Activated CD8-positive, alpha-beta memory T cell treated with anti-CD3 and anti-CD28 coated beads for 48 hours (primary cell): ENCODE data around the gene CHD5.

Experiments
- DNase-seq, 3 experiments: peaks; one replicate each; pipeline ENCODE4 v3.0.0-alpha.2; 2020; ENCODE audit warnings: low read depth in 2 of 3, low spot score in 2 of 3

The CHD5 gene

DNA sequence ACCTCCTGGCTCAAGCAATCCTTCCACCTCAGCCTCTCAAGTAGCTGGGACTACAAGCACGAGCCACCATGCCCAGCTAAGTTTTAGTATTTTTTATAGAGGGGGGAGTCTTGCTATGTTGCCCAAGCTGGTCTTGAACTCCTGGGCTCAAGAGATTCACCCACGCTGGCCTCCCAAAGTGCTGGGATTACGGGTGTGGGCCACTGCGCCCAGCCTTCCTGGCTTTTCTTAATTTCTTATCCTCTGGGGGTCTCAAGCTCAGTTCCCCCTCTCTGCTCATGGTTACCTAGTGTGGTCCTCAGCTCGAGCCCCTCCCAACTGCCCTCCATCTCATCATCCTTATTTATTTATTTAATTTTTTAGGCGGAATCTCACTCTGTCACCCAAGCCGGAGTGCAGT is 22.1 kb upstream of the CHD5 start:
- no peak for DNase-seq

DNA sequence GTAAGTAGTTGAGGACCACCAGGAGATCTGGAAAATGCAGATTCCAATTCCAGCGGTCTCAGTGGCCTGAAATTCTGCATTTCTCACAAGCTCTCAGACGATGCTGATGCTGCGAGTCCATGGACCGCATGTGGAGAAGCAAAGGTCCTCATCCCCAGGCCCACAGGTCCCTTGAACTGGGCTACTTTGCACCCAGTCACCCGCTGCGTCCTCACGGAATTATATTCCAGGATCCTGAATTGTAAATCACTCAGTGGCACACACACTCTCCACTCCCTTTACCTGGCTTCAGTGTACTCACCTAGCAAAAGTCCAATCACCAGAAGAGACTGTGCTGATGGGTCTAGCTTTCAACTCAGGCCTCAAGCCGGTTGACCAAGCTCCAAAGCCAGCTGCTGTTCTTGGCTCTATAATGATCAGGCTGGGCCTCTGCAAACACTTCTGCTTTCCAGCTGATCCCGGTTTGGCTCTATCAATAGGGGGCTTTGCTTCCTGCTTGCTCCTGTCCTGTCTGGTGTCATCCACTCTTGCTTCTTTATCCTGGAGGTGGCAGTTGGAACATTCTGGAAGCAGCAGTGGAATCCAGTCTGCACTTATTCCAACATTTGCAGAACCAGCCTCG is 20.2 kb upstream of the CHD5 start:
- DNase-seq: no peak

DNA sequence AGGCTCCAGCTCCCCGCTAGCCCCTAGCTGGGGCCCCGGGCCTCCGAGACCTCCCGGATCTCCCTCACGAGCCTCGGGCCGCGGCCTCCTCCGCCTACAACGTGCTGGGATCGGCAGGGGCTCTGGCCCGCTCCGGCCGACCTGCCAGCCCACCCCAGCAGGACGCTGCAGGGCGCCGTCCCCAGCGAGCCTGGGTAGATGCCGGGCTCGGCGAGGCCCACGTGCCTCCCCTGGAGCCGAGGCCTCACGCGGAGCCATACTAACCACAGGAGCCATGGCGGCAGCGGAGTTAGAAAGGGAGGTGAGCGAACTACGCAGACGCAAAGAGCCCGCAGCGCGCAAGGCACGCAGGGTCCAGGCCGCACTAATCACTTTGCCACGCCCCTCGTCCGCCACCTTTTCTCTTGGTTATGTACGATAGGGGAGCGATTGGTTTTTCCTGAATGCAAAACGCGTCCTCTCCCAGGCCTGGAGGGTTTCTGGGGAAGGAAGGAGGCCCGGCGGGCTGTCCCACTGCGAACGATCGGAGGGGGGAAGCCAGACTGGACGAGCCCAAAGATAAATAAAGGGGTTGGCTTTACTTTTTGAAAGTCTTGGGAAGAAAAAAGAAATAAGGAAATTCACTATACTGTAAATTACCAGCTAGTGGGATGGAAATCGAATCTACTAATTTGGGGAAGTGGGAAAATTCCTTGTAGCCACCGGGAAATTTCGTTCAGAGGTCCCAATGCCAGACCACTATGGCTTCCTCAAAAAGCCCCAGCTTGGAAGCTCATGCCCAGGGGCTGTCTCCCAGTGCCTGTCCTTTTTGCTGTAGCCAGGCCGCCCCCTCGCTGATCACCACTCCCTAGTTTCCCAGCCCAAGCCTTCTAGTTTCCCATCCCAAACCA is 19.4 kb upstream of the CHD5 start, which contains the start of gene RPL22:
RPL22 (minus strand) TSS at position 298 of the 890 bp plus-strand sequence; CDS start at position 276, 22 bp downstream.
- DNase-seq: peak; percentile 71 to 91 (median 84)

DNA sequence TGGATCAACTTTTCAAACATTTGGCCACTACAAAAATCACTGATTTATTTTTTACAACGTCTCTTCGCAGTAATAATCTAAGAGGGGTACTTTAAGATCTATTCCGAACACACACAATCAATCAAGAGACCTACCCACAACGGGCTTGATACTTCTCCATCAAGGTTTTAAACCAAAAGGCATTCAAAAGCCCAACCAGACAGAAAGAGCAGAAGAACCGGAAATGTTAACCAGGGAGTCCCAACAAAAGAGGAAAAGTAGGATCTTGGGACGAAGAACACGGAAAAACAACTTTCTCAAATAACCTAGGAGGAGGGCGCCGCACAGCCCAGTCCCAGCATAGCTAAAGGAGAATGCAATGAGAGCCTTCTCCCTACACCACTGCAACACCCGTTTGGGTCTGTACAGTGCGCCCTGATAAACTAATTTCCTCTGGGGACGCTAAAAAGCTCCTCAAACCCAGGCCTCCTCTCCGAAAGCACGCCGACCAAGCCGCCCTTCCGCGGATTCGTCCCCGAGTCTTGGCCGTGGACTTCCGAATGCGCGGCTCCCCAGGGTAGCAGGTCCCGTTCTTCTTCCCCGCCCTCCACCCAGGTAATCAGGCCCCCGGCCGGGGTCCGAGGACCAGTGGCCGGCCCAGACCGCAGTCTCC is 18.7 kb upstream of the CHD5 start:
- DNase-seq: no peak

DNA sequence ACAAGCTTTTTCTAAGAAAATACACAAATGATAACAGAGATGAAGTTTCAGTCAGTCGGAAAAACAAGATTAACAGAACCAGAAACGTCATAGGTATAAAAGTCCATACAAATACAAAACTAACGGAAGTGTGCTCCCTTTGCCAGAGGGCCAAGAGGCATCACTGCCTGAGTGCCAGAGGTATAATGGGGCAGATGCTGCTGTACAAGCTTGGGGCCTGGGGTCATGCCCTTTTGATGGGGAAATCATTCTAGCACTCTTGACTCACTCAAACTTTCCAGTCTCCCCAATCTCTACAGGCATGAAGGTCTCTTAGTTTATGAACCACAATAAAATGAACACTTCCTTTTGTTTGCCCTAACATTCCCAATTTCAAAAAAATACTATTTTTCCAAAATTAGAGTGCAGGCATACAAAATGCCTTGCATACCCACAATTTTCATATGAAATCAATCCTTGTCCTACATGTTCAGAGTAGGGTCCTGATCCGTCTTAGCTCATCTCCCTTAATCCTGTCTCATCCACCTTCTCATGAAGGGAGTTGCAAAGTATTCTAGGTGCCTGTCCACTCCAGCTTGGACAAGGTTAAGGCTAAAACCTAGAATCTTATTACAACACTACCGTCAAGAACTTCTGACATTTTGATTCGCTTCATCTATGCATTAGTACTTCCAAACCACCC is 17.8 kb upstream of the CHD5 start:
- no peak for DNase-seq

DNA sequence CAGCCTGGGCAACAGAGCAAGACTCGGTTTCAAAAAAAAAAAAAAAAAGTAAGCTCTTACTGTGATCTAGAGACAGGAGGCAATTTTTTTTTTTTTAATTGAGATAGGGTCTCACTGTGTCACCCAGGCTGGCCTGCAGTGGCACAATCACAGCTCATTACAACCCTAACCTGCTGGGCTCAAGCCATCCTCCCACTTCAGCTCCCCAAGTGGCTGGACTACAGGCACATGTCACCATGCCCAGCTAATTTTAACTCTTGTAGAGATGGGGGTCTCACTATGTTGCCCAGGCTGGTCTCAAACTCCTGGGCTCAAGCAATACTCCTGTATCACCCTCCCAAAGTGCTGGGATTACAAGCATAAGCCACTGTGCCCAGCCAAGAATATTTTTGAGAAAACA is 11.8 kb upstream of the CHD5 start:
- no peak for DNase-seq

DNA sequence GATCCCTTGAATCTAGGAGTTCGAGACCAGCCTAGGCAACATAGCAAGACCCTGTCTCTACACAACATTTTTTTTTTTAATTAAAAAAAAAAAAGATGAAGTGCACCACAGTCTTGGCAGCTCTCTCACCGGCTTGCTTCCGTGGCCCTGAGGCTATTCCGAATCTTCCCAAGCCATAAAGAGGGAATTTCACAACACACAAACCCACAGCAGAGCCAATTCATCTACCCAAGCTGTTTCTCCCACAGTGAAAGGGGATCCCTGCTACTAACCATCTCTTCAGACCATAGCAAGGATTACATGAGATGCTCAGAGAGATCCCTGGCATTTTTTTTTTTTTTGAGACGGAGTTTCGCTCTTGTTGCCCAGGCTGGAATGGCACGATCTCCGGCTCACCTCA is 8.3 kb upstream of the CHD5 start:
- DNase-seq: no peak

DNA sequence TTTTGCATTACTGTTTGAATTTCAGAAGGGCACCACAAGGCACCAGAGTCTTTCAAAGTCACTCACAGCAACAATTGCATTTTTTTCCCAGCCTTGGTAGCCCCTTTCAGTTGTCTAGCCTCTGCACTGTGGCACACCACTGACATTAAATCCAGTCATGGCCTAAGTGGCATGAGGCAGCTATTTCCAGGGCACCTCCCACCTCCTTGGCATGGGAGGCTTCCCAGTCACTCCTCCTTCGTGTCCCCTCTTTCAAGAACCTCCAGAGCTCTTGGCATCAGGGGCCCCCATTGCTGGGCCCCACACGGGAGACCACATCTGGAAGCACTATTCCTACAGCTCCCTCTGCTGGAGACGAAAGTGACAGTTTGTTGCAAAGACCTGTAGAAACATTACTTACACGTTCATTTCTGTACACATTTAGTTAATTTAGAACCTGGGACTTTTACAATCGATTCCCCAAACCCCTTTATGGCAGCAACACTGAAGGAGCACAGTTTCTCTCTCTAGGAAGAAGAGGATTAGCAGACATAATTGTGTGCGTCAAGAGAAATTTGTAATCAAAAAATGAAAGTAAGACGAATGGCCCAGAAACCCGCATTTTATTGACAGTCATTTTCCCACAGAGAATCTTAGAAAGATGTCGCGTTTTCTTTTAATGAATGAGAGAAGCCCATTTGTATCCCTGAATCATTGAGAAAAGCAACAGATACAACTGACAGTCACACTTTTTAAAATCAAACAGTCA is 5.7 kb upstream of the CHD5 start:
- no peak for DNase-seq

DNA sequence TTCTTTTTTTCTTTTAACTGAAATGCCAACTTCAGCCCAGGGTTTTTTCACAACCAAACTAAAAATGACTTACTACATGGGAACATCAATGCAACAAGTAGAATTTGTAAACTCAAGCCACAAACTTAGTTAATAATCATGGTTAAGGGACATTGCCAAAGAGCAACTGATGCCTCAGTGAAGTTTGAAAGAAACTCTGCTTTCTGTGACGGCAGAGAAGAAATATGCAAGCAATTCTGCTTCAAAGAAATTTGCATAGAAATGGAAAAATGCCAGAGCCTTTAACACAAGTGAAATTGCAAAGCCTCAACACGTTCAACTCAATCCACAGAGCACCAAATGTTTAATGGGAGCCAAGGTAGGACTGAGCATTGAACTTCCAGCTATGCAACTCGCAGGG is 5.0 kb upstream of the CHD5 start:
- DNase-seq: no peak

DNA sequence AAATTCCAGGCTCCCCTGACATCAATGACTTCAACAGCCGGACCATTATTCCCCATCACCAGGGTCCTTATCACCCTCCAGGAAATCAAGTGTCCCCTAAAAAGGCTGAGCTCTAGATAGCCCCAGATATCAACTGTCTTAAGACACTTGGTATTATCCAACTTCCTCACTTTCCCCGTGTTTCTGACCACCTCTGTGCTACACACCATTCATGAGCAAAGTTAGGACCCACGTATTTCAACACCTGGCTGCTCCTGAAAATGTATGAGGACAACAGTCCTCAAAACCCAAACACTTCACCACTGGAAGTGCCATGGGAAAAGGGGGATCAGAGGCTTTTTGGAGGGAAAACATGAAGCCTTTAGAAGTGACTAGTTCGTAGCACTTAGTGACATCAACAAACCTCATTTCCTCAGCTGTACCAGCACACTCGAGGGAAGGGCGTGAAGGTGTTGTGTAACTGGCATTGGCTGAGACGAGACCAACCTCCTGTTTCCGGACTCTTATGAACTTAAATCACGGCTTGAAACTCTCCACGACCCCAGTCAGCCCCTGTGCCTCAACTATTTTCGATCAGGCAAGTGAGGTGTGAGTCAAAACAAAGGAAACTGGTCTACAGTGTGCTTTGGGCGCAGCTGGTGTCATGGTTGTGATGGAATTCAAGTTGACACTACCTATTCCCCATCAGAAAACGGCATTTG is 4.1 kb upstream of the CHD5 start:
- DNase-seq: no peak

DNA sequence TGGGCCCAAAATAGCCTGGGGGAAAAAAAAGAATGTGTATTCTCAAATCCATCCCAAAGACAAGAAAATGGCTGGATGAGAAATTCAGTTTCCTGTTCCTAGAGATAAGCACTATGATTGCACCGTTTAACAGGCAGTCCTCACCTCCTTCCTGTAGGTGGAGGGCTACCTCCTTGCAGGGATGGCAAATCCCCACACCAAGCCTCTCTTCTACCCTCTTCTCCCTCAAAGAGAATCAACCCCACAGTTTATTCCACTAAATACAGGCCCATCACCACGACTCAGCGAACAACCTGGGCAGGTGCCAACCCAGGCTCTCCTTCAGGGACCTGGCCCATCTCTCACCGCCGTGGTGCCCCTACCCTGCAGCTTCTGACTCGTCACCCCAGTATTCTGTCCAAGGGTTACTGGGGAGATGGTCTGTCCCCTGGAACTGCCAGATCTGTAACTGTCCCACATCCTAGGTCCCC is 3.4 kb upstream of the CHD5 start:
- no peak for DNase-seq

DNA sequence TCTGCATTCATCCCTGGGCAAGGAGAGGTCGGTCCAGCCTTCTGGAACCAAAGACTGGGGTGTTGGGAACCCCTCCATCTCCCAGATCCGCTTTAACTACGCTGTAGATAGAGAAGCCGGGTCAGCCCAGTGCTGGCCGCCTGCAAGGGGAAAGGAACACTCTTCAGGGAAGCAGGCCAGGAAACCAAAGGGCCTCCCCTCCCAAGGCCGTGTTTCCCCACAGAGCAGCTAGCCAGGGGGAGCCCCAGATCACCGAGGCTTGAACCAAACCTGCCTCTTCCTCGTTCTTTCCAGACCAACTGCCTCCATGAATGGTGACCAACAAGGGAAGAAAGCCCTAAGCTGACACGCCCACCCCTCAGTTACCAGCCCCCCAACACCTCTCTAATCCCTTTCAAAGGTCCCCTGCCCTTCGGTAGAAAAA is 1.2 kb upstream of the CHD5 start:
- DNase-seq: no peak

DNA sequence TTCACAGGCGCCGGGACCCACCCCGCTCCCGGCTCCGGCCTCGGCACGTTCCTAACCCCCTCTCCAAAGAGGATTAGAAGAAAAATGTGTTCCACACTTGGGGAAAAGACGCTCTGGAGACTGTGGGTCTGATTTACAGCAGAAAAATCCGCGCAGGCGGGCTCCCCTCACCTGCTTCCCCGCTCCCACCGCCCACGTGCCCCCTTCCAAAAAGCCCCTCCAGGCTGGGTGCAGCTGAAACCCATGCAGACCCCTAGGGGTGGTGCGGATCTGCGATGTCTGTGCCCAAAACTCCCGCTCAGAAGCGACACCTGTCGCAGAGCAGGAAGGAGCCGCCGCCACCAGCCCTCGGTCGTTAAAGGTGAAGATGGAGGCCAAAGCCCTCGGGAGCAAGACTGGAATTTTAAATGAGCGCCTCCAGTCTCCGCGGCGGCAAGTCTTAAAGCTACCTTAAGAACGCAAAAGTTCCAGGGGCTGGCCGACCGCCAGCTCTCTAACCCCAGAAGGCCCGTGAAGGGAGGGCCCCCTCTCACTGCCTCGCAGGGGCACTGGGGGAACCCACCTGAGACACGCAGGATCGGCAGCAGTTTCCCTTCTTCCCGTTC is 688 bp upstream of the CHD5 start:
- DNase-seq: no peak

DNA sequence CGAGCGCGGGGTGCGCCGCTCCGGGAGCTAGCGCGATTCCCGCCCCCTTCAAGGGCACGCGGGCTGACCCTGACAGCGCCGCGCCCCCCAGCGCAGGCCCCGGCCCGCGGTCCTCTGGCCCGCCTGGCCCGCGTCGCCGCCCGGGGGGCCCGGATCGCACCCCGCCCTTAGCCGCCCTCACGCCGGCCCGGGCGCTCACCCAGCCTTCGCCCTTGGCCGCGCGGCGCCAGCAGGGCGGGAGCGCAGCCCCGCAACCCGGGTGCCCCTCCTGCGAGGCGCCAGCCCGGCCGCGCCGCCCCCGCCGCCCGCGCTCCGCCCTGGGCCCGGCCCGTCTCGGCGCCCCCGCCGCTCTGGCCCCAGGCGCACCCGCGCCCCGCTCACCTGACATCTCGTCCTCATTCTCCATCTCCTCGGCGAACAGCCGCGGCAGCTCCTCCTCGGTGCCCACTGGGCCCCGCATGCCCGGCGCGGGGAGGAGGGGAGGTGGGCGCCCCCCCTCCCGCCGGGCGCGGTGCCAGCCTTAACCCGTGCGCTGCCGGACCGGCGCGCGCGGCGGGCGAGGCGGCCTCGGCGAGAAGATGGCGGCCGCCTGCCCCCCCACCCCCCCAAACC is 451 bp downstream of the CHD5 start:
- no peak for DNase-seq

DNA sequence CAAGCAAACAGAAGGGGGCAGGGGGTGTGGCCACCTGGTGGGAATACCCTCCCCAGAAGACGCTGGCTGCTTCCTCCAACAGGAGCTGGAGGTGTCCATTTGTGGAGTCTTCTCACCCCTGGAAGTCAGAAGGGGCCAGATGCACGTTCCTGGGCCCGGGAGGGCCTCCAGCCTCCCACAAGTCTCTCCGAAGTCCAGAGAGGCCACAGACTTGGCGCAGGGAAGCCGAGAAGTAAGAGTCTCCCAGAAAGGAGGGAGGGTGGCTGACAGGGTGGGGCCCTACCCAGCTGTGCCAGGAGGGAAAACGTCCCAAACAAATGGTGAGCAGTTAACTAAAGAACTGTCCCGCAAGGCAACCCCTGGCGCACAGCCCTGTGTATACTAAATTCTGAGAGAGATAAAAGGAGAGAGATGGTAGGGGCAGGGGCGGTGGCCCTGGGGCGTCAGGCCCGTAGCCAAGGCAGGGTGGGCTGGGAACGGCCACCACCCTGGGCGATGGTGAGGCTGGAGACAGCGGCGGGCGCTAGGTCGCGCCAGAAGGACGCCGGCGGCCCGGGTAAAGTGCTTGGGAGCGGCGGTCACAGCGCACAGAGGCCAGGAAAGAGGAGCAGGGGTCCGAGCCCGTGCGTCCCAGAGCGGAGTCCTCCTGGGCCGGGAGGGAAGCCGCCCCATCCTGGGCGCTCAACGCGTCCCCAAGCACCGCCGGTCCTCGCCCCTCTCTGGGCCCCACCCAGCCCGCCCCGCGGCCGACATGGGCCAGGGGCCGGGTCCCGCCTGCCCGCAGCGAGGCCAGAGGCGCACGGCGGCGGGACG is 1.2 kb downstream of the CHD5 start:
- DNase-seq: no peak

DNA sequence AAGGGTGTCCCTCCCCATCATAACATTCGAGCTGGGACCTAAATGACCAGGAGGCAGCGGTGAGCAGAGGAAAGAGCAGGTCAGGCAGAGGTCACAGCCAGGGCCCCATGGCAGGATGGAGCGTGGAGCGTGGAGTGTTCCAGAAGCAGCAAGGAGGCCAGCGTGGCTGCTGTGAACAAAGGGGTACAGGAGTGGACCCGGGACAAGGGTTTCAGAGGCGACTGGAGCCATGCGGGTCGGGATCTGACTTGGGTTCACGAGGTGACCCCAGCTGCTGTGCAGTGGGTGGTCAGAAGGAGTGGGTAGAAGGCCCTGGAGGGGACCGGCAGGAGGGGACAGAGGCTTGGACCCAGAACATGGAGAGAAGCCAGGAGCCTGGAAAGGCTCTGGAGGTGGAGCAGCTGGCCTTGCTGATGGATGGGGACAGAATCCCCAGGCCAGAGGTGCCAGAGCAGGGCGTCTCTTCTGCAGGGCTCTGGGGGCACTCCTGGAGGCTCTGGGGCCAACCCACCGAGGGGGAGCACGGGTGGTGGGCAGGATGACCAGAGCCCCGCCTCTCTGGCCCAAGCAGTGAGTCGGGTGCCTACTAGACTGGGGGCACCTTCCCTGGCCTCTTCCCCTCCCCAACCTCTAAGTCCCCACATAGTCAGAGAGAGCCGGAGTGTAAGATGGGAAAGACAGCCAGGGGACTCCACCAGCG is 2.3 kb downstream of the CHD5 start:
- no peak for DNase-seq

DNA sequence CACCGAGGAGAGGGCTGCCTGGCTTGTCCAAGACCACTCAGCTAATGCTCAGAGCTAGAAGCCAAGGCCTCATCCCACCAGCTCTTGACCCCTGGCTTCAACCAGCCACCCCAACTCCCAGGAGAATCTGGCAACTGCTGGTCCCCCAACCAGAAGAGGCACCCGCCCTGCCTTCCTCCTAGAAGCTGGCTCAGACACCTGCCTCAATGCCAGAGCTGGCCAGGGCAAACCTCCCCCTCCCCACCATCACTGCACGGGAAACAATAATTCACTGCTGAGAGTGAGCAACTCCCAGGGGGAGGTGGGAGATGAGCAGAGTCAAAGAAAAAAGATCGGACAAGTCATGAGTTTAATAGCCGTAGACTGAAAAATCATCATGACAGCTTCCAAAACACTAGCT is 3.3 kb downstream of the CHD5 start:
- no peak for DNase-seq

DNA sequence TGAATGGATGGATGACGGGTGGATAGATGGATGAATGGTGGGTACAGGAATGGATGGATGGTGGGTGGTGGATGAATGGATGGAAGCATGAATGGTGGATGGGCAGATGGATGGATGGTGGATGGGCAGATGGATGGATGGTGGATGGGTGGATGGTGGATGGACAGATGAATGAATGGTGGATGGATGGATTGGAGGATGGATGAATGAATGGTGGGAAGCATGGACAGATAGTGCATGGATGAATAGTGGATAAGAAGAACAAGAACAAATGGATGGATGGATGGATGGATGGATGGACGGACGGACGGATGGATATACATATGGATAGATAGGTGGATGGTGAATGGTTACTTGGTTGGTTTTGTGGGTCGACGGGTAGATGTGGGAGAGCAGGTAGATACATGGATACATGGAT is 4.7 kb downstream of the CHD5 start:
- DNase-seq: no peak
